ENCODE measurements around the gene IGF2R. TPM values are rescaled to one million over a fixed set of nuclear protein-coding genes. Genes with fewer than 3 reads are reported as not detected.

IGF2R gene
- total RNA-seq, 1 experiment from 2014 or later: 31.5 TPM

DNA sequence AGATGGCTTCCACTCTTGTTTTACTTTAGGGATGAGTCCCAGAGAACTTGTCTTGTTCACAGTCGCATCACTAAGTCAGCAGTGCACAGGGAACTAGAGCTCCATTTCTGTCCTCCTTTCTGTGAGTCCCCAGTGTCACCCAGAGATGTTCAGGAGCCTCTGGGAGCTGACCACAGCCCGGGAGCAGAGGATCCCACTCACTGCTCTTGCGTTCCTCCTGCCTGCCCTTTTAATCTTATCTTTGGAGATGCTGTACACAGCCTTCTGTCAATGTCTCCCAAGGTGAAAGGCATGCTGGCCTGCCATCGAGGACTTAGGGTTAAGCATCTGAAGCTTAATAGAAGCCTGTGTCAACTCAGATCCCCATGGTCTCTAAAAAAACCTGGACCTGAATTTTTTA is 71.2 kb downstream of the IGF2R start:
- TF ChIP-seq EZH2phosphoT487 (IDR thresholded peaks at IDR 0.05; ENCODE audit: borderline replicate concordance, low read length): no peak
- TF ChIP-seq, protein P1, sequence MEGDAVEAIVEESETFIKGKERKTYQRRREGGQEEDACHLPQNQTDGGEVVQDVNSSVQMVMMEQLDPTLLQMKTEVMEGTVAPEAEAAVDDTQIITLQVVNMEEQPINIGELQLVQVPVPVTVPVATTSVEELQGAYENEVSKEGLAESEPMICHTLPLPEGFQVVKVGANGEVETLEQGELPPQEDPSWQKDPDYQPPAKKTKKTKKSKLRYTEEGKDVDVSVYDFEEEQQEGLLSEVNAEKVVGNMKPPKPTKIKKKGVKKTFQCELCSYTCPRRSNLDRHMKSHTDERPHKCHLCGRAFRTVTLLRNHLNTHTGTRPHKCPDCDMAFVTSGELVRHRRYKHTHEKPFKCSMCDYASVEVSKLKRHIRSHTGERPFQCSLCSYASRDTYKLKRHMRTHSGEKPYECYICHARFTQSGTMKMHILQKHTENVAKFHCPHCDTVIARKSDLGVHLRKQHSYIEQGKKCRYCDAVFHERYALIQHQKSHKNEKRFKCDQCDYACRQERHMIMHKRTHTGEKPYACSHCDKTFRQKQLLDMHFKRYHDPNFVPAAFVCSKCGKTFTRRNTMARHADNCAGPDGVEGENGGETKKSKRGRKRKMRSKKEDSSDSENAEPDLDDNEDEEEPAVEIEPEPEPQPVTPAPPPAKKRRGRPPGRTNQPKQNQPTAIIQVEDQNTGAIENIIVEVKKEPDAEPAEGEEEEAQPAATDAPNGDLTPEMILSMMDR (conservative IDR thresholded peaks at IDR 0.05; ENCODE audit: low read depth, low read length): no peak
- no peak for TF ChIP-seq EZH2 (IDR thresholded peaks at IDR 0.05; ENCODE audit: low read length, unreplicated experiment)
- H3F3A ChIP-seq (ENCODE audit: low read length, unreplicated experiment): peaks cover 6% of the 10 kb centered on the region
- H4K20me1 ChIP-seq (ENCODE audit: low read length): no peaks in the 10 kb centered on the region
- ChIA-PET POLR2A (ENCODE audit: unreplicated experiment) (no interaction called here), CTCF (no interaction called here)
- peaks cover 58% of the 10 kb centered on the region for H3K4me1 ChIP-seq (ENCODE audit: insufficient read depth, low read length)
- H3K9ac ChIP-seq (ENCODE audit: low read length): no peak overlapping the region
- H3K4me3 ChIP-seq (ENCODE audit: low read length): no peak overlapping the region
- peaks cover 17% of the 10 kb centered on the region; the same call in 1 of the 2 replicates for H3K79me2 ChIP-seq (ENCODE audit: low read length)
- ATAC-seq: no peak
- intact Hi-C loops (cut with micrococcal nuclease): loop anchor here (5.0 kb wide), 1 partner anchor 68 kb away; no protein-coding TSS in a partner anchor
- peaks cover 21% of the 10 kb centered on the region for H3K36me3 ChIP-seq (ENCODE audit: low read depth, low read length)
- H3K4me2 ChIP-seq (ENCODE audit: low read length): no peak overlapping the region
- no peak overlapping the region for H3K27ac ChIP-seq (ENCODE audit: low read length)
- H3K9me3 ChIP-seq (ENCODE audit: low read length): no peaks in the 10 kb centered on the region
- DNase-seq: no peak
- no TSS peak for BruUV-seq (replicated peaks)
- H3K9me2 ChIP-seq (replicated peaks; ENCODE audit: low read length): no peaks in the 10 kb centered on the region
- H3K27me3 ChIP-seq (ENCODE audit: low read length): no peaks in the 10 kb centered on the region
- no peak overlapping the region for H2AFZ ChIP-seq (ENCODE audit: low read length)

DNA sequence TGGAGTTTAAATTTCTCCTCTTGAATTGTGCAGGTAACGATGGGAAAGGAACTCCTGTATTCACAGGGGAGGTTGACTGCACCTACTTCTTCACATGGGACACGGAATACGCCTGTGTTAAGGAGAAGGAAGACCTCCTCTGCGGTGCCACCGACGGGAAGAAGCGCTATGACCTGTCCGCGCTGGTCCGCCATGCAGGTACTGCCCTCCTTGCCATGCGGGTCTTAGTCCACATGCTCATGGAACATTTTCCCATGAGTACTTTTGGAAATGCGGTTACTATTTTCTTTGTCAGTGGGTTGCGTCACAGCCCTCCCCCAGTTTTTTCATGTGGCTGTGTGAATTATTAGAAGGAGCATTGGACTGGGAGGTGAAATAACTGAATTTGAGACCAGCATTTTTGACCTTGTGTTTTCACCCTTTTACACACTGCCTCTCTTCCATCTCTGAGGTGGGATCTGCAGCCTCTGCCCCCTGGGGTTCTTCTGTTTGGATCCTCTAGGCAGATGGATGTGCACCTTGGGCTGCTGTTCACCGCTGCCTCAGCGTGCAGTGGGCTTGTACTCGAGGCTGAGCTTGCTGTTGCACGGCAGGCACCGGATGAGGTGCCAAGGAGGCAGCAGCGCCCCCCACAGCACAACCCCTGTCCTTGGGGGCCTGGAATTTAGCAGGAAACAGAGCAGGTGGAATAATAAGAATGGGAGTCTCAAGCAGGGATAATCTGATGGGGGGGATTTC is 71.8 kb downstream of the IGF2R start:
- no peak overlapping the region for H3K4me2 ChIP-seq (ENCODE audit: low read length)
- peaks cover 17% of the 10 kb centered on the region; the same call in 1 of the 2 replicates for H3K79me2 ChIP-seq (ENCODE audit: low read length)
- BruUV-seq (replicated peaks): no TSS peak
- no peaks in the 10 kb centered on the region for H3K9me3 ChIP-seq (ENCODE audit: low read length)
- H3K4me3 ChIP-seq (ENCODE audit: low read length): no peak overlapping the region
- no peak overlapping the region for H2AFZ ChIP-seq (ENCODE audit: low read length)
- H3K9ac ChIP-seq (ENCODE audit: low read length): no peak overlapping the region
- no peaks in the 10 kb centered on the region for H3K27me3 ChIP-seq (ENCODE audit: low read length)
- H4K20me1 ChIP-seq (ENCODE audit: low read length): no peaks in the 10 kb centered on the region
- H3K9me2 ChIP-seq (replicated peaks; ENCODE audit: low read length): no peaks in the 10 kb centered on the region
- no peak for DNase-seq
- H3K36me3 ChIP-seq (ENCODE audit: low read depth, low read length): peaks cover 20% of the 10 kb centered on the region
- intact Hi-C loops (cut with micrococcal nuclease): loop anchor here (5.0 kb wide), 1 partner anchor 68 kb away; no protein-coding TSS in a partner anchor
- peaks cover 56% of the 10 kb centered on the region for H3K4me1 ChIP-seq (ENCODE audit: insufficient read depth, low read length)
- ATAC-seq: no peak
- ChIA-PET POLR2A (ENCODE audit: unreplicated experiment) (no interaction called here), CTCF (no interaction called here)
- H3F3A ChIP-seq (ENCODE audit: low read length, unreplicated experiment): peaks cover 6% of the 10 kb centered on the region
- peak overlapping the region; percentile 99 for H3K27ac ChIP-seq (ENCODE audit: low read length)
- TF ChIP-seq EZH2 (IDR thresholded peaks at IDR 0.05; ENCODE audit: low read length, unreplicated experiment) (no peak), EZH2phosphoT487 (IDR thresholded peaks at IDR 0.05; ENCODE audit: borderline replicate concordance, low read length) (no peak)
- TF ChIP-seq, protein P1 (conservative IDR thresholded peaks at IDR 0.05; ENCODE audit: low read depth, low read length): no peak

DNA sequence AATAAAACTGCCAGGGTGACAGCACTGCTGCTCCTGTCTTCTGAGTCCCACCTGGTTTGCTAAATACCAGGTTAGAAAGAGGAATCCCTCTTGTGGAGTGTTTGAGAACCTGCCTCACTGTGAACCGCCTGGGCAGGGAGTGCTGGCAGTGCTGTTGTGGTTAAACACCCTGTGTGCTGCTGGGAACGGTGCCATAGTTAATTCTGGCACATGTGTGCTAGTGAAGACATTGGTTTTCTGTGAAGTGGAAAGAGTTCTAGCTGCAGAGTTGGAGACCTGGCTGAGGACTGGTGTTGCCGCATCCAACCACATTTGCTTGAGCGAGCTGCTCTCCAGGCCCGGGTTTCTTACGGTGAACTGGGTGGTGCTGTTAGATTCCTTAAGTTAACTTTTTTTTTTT is 72.7 kb downstream of the IGF2R start:
- Histone ChIP-seq H3K27ac (ENCODE audit: low read length) (peak overlapping the region; percentile 99), H3K9ac (ENCODE audit: low read length) (peak overlapping the region; percentile 84)

More for the DNA sequence above, 72.7 kb downstream of the IGF2R start:
- H3K27me3 ChIP-seq (ENCODE audit: low read length): no peaks in the 10 kb centered on the region
- TF ChIP-seq, protein P1 (conservative IDR thresholded peaks at IDR 0.05; ENCODE audit: low read depth, low read length): peak; percentile 37; the same call in 1 of the 2 replicates
- no peak for TF ChIP-seq EZH2phosphoT487 (IDR thresholded peaks at IDR 0.05; ENCODE audit: borderline replicate concordance, low read length)
- ChIA-PET CTCF (no interaction called here), POLR2A (ENCODE audit: unreplicated experiment) (interaction anchor here (0.7 kb wide), 1 partner anchor 63 kb away, joined by 5 read pairs; no protein-coding TSS in a partner anchor)
- DNase-seq (peak; percentile 75), ATAC-seq (peak; percentile 48)
- no peak overlapping the region for H2AFZ ChIP-seq (ENCODE audit: low read length)
- peaks cover 29% of the 10 kb centered on the region for H3K36me3 ChIP-seq (ENCODE audit: low read depth, low read length)
- H4K20me1 ChIP-seq (ENCODE audit: low read length): no peaks in the 10 kb centered on the region
- intact Hi-C loops (cut with micrococcal nuclease): loop anchor here (2.0 to 5.0 kb wide), 2 partner anchors 69 to 179 kb away; no protein-coding TSS in a partner anchor
- H3K79me2 ChIP-seq (ENCODE audit: low read length): peaks cover 17% of the 10 kb centered on the region; the same call in 1 of the 2 replicates
- BruUV-seq (replicated peaks): no TSS peak
- peak overlapping the region; percentile 82 for H3K4me2 ChIP-seq (ENCODE audit: low read length)
- H3K4me3 ChIP-seq (ENCODE audit: low read length): peak overlapping the region; percentile 60; the same call in 1 of the 2 replicates
- peaks cover 47% of the 10 kb centered on the region for H3K4me1 ChIP-seq (ENCODE audit: insufficient read depth, low read length)
- H3K9me3 ChIP-seq (ENCODE audit: low read length): no peaks in the 10 kb centered on the region
- peaks cover 6% of the 10 kb centered on the region for H3F3A ChIP-seq (ENCODE audit: low read length, unreplicated experiment)
- no peaks in the 10 kb centered on the region for H3K9me2 ChIP-seq (replicated peaks; ENCODE audit: low read length)
